Brain microvascular endothelial cell (primary cell): ENCODE measurements around the gene RGPD4.
"Not testable (repeated sequence)": the region's sequence is repeated elsewhere in the genome, so short reads cannot be mapped to it uniquely, and the experiment has no call there.

ENCODE experiments used
- DNase-seq: peaks from one replicate; pipeline ENCODE4 v3.0.0-alpha.2; 2020
- H3K27ac ChIP-seq: fragments of 250-450 bp; sonication (Bioruptor Pico); 2 replicates; pipeline ENCODE4 v1.5.1; 2020; ENCODE audit warnings: mild to moderate bottlenecking, moderate library complexity
- H3K27me3 ChIP-seq: fragments of 250-450 bp; sonication (Bioruptor Pico); replicated peaks from 2 replicates; pipeline ENCODE4 v1.5.1; 2020; ENCODE audit warnings: mild to moderate bottlenecking
- H3K36me3 ChIP-seq: fragments of 250-450 bp; sonication (Bioruptor Pico); replicated peaks from 2 replicates; pipeline ENCODE4 v1.5.1; 2020; ENCODE audit warnings: mild to moderate bottlenecking
- H3K4me3 ChIP-seq: 2 replicates; pipeline ENCODE4 v1.5.1; 2011; ENCODE audit warnings: low read depth, mild to moderate bottlenecking, control low read depth, low read length, moderate library complexity
- in situ Hi-C: cut with HindIII; loops from 2 replicates; pipeline ENCODE4 v1.10.0; 2017; ENCODE audit warnings: low sequenced_read_pairs, low pct_ligation_motif_present
- TF ChIP-seq, protein P1 (sequence below): IDR thresholded peaks from 2 replicates; pipeline ENCODE4 v1.5.1; 2011; ENCODE audit warnings: low read depth, mild to moderate bottlenecking, moderate library complexity, low read length, control low read depth, inconsistent platforms; ENCODE audit errors: missing control alignments

The RGPD4 gene

DNA sequence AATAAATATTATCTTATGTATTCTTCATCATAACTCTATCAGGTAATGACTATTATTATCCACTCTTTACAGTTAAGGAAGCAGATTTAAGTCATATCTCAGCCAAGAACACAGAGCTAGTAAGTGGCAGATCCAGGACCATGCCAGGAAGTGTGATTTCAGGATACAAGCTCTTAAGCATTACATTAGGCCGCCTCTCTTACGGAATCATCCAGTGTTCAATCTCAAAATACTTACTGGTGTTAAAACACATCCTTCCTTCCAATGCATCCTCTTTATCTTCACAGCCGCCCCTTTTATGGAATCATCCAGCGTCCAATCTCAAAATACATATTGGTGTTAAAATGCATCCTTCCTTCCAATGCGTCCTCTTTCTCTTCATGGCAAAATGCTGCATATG is 14.7 kb upstream of the RGPD4 start:
- in situ Hi-C loops: no loop called here
- Histone ChIP-seq H3K36me3 (no peaks in the 10 kb centered on the region), H3K27me3 (no peaks in the 10 kb centered on the region), H3K4me3 (no peak overlapping the region), H3K27ac (no peak overlapping the region)
- DNase-seq: no peak
- TF ChIP-seq, protein P1, sequence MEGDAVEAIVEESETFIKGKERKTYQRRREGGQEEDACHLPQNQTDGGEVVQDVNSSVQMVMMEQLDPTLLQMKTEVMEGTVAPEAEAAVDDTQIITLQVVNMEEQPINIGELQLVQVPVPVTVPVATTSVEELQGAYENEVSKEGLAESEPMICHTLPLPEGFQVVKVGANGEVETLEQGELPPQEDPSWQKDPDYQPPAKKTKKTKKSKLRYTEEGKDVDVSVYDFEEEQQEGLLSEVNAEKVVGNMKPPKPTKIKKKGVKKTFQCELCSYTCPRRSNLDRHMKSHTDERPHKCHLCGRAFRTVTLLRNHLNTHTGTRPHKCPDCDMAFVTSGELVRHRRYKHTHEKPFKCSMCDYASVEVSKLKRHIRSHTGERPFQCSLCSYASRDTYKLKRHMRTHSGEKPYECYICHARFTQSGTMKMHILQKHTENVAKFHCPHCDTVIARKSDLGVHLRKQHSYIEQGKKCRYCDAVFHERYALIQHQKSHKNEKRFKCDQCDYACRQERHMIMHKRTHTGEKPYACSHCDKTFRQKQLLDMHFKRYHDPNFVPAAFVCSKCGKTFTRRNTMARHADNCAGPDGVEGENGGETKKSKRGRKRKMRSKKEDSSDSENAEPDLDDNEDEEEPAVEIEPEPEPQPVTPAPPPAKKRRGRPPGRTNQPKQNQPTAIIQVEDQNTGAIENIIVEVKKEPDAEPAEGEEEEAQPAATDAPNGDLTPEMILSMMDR: no peak

DNA sequence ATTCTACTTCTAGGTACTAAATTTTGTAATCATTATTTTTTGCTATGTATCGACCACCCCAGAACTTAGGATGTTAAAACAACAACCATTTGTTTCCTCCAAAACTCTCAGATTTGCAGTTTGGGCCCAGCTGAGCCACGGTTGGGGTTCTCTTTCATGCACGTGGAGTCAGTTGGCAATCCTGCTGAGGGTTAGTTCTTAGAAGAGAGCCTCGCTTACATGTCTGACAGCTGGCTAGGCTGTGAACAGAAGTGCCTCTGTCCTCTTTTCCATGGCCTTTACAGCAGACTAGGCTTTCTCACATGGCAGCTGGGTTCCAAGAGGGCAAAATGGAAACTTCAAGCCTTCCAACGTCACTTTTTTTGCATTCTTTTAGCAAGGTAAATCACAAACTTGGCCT is 9.3 kb upstream of the RGPD4 start:
- no peak overlapping the region for H3K27ac ChIP-seq
- in situ Hi-C loops: no loop called here
- no peaks in the 10 kb centered on the region for H3K36me3 ChIP-seq
- H3K4me3 ChIP-seq: no peak overlapping the region
- DNase-seq: no peak
- no peaks in the 10 kb centered on the region for H3K27me3 ChIP-seq
- TF ChIP-seq, protein P1: no peak

DNA sequence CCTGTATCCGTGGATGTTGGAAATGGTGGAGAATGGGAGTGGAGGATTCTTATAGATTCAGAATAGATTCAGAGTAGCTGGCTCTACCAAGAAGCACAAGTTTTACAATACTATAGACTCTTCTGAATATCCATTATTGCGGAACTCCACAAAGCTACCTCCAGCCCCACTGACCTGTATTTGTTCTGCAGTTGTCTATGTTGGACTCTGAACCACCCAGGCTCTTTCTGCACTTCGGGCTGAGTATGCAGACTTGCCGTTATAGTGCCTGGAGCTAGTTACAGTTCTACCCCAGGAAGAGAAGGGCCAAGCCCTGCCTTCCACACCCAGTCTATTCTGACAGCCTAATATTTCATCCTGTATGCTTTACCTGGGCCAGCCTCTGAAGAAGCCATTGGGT is 4.4 kb upstream of the RGPD4 start:
- no peak for DNase-seq
- in situ Hi-C loops: no loop called here
- TF ChIP-seq, protein P1: no peak

DNA sequence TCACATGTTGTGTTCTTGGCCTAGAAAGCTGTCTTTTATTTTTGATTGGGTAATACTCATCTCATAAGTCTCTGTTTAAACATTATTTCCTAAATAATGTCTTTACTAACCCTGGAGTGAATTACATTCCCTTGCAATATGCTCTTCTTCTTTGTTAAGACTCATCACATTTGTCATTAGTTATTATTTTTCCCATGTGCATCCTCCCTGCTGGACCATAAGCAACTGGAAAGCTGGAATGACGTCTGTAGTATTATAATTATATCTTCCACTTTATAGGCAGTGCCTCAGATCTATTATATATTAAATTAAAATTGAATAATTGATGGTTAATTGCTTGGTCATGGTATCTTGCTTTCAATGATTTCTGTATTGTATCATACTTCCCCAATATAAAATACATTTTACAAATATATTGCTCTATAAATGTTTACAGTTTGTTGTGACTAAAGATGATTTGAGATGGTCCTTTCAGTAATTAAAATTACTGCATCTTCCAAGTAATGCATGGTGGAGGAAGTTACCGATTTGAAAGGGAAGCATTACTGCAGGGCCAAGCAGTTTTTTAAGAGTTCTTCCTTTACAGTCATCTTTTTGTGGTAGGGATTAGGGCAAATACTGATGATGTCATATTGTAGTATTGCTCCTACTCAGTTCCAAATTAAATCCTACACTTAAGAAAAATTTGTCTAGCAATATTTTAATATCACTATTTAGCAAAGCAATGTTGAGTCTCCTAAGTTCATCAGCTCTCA is 2.1 kb upstream of the RGPD4 start:
- no peak overlapping the region for H3K4me3 ChIP-seq
- TF ChIP-seq, protein P1: no peak
- no peaks in the 10 kb centered on the region for H3K36me3 ChIP-seq
- H3K27ac ChIP-seq: no peak overlapping the region
- H3K27me3 ChIP-seq: no peaks in the 10 kb centered on the region
- in situ Hi-C loops: no loop called here
- no peak for DNase-seq

More for the DNA sequence above, 4.4 kb upstream of the RGPD4 start:
- Histone ChIP-seq H3K4me3 (no peak overlapping the region), H3K36me3 (no peaks in the 10 kb centered on the region), H3K27ac (no peak overlapping the region), H3K27me3 (no peaks in the 10 kb centered on the region)

DNA sequence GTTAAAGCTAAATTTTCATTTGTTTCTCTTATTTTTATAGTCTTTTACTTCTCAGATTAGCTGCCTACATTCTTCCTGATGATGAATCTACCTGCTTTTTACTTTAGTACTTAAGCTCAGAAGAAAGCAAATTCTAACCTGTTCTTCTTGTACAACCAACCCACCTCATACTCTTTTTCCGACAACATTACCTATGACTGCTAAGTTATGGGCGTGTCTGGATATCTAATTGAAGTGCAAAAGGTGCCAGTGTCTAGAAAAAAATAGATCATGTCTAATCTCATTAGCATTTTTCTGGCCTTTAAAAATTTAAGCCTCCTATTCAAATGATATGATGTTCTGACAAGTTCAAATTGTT is 1.5 kb upstream of the RGPD4 start:
- Histone ChIP-seq H3K27ac (no peak overlapping the region), H3K36me3 (no peaks in the 10 kb centered on the region), H3K4me3 (no peak overlapping the region), H3K27me3 (no peaks in the 10 kb centered on the region)
- in situ Hi-C loops: no loop called here
- TF ChIP-seq, protein P1: no peak
- DNase-seq: no peak

DNA sequence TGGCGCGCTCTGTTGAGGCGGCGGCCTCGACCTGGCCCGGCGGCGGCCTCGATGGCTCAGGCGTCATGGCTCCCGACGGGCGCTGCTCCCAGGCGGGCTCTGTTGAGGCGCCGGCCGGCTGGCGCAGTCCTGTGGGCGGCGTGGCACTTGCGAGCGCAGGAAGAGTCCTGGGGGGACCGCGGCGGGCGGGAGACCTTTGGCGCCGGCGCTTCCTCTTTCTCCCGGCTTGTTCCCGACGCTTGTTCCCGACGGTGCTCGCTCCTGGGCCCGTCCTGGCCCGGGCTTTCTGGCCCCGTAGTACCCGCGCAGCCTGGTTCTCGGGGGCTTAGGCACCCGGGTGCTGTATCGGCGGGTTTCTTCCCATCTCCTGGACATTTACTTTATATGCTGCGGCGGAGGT is 2.8 kb downstream of the RGPD4 start:
- H3K4me3 ChIP-seq, H3K27me3 ChIP-seq, H3K27ac ChIP-seq, in situ Hi-C loops, H3K36me3 ChIP-seq, DNase-seq: not testable (repeated sequence)

DNA sequence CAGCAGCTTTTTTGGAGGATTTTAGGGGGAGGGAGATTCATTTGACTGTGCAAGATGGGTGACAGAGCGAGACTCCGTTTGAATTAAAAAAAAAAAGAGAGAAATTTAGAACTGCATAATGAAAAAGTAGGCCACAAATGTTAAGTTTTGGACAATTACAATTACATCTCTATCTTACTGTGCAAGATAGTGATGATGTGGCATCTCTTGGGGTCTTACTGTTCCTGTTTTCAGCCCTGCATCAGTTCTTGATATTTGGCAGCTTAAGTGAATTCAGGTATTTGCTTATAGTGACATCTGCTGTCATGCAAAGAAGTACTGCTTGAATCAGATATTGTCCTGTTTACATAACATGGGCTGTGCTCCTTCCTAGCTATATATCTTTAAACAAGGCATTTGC is 6.5 kb downstream of the RGPD4 start:
- in situ Hi-C loops, H3K27ac ChIP-seq, DNase-seq: not testable (repeated sequence)

More for the DNA sequence above, 6.5 kb downstream of the RGPD4 start:
- not testable (repeated sequence) for H3K4me3 ChIP-seq, H3K27me3 ChIP-seq, H3K36me3 ChIP-seq
